CD14-positive monocyte (primary cell): ENCODE measurements around the gene SOX5. TPM values are rescaled to one million over a fixed set of nuclear protein-coding genes. Genes with fewer than 3 reads are reported as not detected.
"Not testable (repeated sequence)": the region's sequence is repeated elsewhere in the genome, so short reads cannot be mapped to it uniquely, and the experiment has no call there.

Source experiments
- DNase-seq, 3 donors: peaks; one replicate each; pipeline ENCODE4 v3.0.0-alpha.2; 2011 to 2022
- H2AFZ ChIP-seq: 2 replicates; pipeline ENCODE4 v1.6.0; 2012; ENCODE audit warnings: mild to moderate bottlenecking, low read depth, low read length, inconsistent platforms; ENCODE audit not compliant: insufficient read depth, poor library complexity, severe bottlenecking
- H3K27ac ChIP-seq, 2 donors: 1 replicate in 1 of 2; 2 replicates in 1 of 2; pipeline ENCODE4 v1.5.1; 2012 to 2013; ENCODE audit warnings: low read length in 2 of 2, control low read depth in 1 of 2, inconsistent platforms in 1 of 2, low read depth in 1 of 2, mild to moderate bottlenecking in 1 of 2
- H3K27me3 ChIP-seq, 2 donors: one replicate each; pipeline versions ENCODE4 v1.6.0 to v1.6.1; 2011 to 2013; ENCODE audit warnings: low read length in 2 of 2; ENCODE audit not compliant: control insufficient read depth in 2 of 2, insufficient read depth in 2 of 2
- H3K36me3 ChIP-seq, 2 donors: replicated peaks in 1 of 2; 1 replicate in 1 of 2; 2 replicates in 1 of 2; pipeline versions ENCODE4 v1.5.1 to v1.6.1; 2012 to 2013; ENCODE audit warnings: low read length in 2 of 2, control low read depth in 1 of 2, inconsistent platforms in 1 of 2, mild to moderate bottlenecking in 1 of 2; ENCODE audit not compliant: insufficient read depth in 2 of 2, control insufficient read depth in 1 of 2
- H3K4me1 ChIP-seq, 2 donors: 1 replicate in 1 of 2; 2 replicates in 1 of 2; pipeline versions ENCODE4 v1.5.1 to v1.6.1; 2012 to 2013; ENCODE audit warnings: low read length in 2 of 2, control low read depth in 1 of 2, inconsistent platforms in 1 of 2, mild to moderate bottlenecking in 1 of 2, moderate library complexity in 1 of 2; ENCODE audit not compliant: insufficient read depth in 2 of 2, control insufficient read depth in 1 of 2
- H3K4me2 ChIP-seq: replicated peaks from 2 replicates; pipeline ENCODE3; 2012; ENCODE audit warnings: low read length, moderate library complexity, mild to moderate bottlenecking; ENCODE audit not compliant: poor library complexity, severe bottlenecking; ENCODE audit errors: extremely low read depth
- H3K4me3 ChIP-seq, 3 experiments: fragments of 200-600 bp in 1 of 3; sonication (generic) in 1 of 3; replicated peaks in 1 of 3; 1 replicate in 2 of 3; 2 replicates in 1 of 3; pipeline ENCODE4 v1.5.1; 2011 to 2013; ENCODE audit warnings: low read length in 3 of 3, mild to moderate bottlenecking in 3 of 3, control low read depth in 2 of 3, low read depth in 2 of 3, inconsistent platforms in 1 of 3, moderate library complexity in 1 of 3
- H3K79me2 ChIP-seq: 2 replicates; pipeline ENCODE4 v1.6.0; 2012; ENCODE audit warnings: mild to moderate bottlenecking, control low read depth, inconsistent platforms, low read length, moderate library complexity; ENCODE audit not compliant: insufficient read depth
- H3K9ac ChIP-seq: 2 replicates; pipeline ENCODE4 v1.6.0; 2017; ENCODE audit warnings: low read length, mild to moderate bottlenecking; ENCODE audit not compliant: insufficient read depth, poor library complexity, severe bottlenecking
- H3K9me3 ChIP-seq, 2 donors: replicated peaks in 1 of 2; 1 replicate in 1 of 2; 2 replicates in 1 of 2; pipeline versions ENCODE4 v1.5.1 to v1.6.1; 2012 to 2013; ENCODE audit warnings: low read length in 2 of 2, control low read depth in 1 of 2; ENCODE audit not compliant: control insufficient read depth in 1 of 2, insufficient read depth in 1 of 2
- H4K20me1 ChIP-seq: 2 replicates; pipeline ENCODE4 v1.6.0; 2012; ENCODE audit warnings: mild to moderate bottlenecking, low read length, control low read depth, moderate library complexity; ENCODE audit not compliant: insufficient read depth
- H3K27ac Mint-ChIP-seq, 7 donors: one replicate each; pipeline ENCODE4 v1.8.0; 2020; ENCODE audit warnings: mild to moderate bottlenecking in 7 of 7, mixed read lengths in 7 of 7, moderate library complexity in 6 of 7, inconsistent platforms in 2 of 7
- H3K27me3 Mint-ChIP-seq, 3 donors: one replicate each; pipeline ENCODE4 v1.8.0; 2021 to 2022; ENCODE audit warnings: low read depth in 3 of 3, mild to moderate bottlenecking in 3 of 3, mixed read lengths in 3 of 3, moderate library complexity in 3 of 3, inconsistent platforms in 1 of 3
- H3K36me3 Mint-ChIP-seq, 2 donors: one replicate each; pipeline ENCODE4 v1.8.0; 2020; ENCODE audit warnings: mixed read lengths in 2 of 2, inconsistent platforms in 1 of 2, mild to moderate bottlenecking in 1 of 2
- H3K4me1 Mint-ChIP-seq: one replicate; pipeline ENCODE4 v1.8.0; 2020; ENCODE audit warnings: mild to moderate bottlenecking, mixed read lengths
- H3K4me3 Mint-ChIP-seq, 2 donors: one replicate each; pipeline ENCODE4 v1.8.0; 2020; ENCODE audit warnings: mild to moderate bottlenecking in 2 of 2, mixed read lengths in 2 of 2, moderate library complexity in 1 of 2
- H3K9me3 Mint-ChIP-seq, 7 donors: one replicate each; pipeline ENCODE4 v1.8.0; 2020 to 2022; ENCODE audit warnings: mixed read lengths in 7 of 7, mild to moderate bottlenecking in 6 of 7, moderate library complexity in 6 of 7, inconsistent platforms in 2 of 7
- CTCF ChIP-seq: fragments of 200-600 bp; IDR thresholded peaks from one replicate; pipeline ENCODE4 v1.8.0; 2022; ENCODE audit warnings: antibody characterized with exemption, mild to moderate bottlenecking
- WGBS: methylation state at CpG from one replicate; pipeline ENCODE4 v1.1.5; 2013; ENCODE audit warnings: missing lambda C conversion rate; ENCODE audit not compliant: insufficient coverage; 5-methylcytosine and 5-hydroxymethylcytosine counted together
- intact Hi-C, 2 donors: fragments of 100-400 bp; cut with micrococcal nuclease; formaldehyde crosslinking; loops; one replicate each; pipeline versions ENCODE4 v1.15.0 to v1.15.1; 2023
- polyA plus RNA-seq, 3 donors: library from polyadenylated mRNA; depleted of rRNA in 1 of 3; unstranded in 2 of 3; stranded (reverse) in 1 of 3; fragments of 300-500 nt in 2 of 3; fragments of >200 nt in 1 of 3; fragmentation: Illumina TruSeq in 2 of 3; gene quantifications; 1 replicate in 2 of 3; 2 replicates in 1 of 3; pipeline ENCODE4 v1.2.3, GENCODE V29; 2012 to 2021

Gene SOX5
- polyA plus RNA-seq, 3 donors, result not detected

GRCh38 chr12:23830210-23830609 is 119.3 kb downstream of the SOX5 start:
- DNase-seq, result no peak
- no peak overlapping the region for H3K27ac Mint-ChIP-seq
- no peak overlapping the region for H3K4me3 Mint-ChIP-seq
- no peaks in the 10 kb centered on the region for H3K36me3 Mint-ChIP-seq
- Histone ChIP-seq H3K4me2 (no peak overlapping the region), H3K9ac (no peak overlapping the region), H4K20me1 (no peaks in the 10 kb centered on the region), H3K79me2 (no peaks in the 10 kb centered on the region), H2AFZ (no peak overlapping the region), H3K27me3 (no peaks in the 10 kb centered on the region), H3K4me3 (no peak overlapping the region), H3K27ac (no peak overlapping the region), H3K4me1 (no peaks in the 10 kb centered on the region), H3K9me3 (peaks cover 0 to 2% of the 10 kb centered on the region in 2 donors), H3K36me3 (no peaks in the 10 kb centered on the region)
- H3K27me3 Mint-ChIP-seq, result no peaks in the 10 kb centered on the region
- intact Hi-C loops, result no loop called here
- TF ChIP-seq CTCF, result no peak
- peaks cover 0 to 2% (median 0%) of the 10 kb centered on the region in 7 donors for H3K9me3 Mint-ChIP-seq
- no peaks in the 10 kb centered on the region for H3K4me1 Mint-ChIP-seq
- 89% methylated on average over 1 of the region's 2 CpGs for WGBS

- Histone ChIP-seq H3K9me3 (peaks cover 7 to 14% of the 10 kb centered on the region in 2 donors), H3K79me2 (no peaks in the 10 kb centered on the region), H3K27me3 (no peaks in the 10 kb centered on the region), H4K20me1 (no peaks in the 10 kb centered on the region), H2AFZ (no peak overlapping the region), H3K36me3 (no peaks in the 10 kb centered on the region), H3K4me2 (no peak overlapping the region), H3K4me1 (no peaks in the 10 kb centered on the region), H3K27ac (no peak overlapping the region), H3K9ac (no peak overlapping the region), H3K4me3 (no peak overlapping the region)
- Mint-ChIP-seq H3K36me3 (no peaks in the 10 kb centered on the region), H3K4me3 (no peak overlapping the region), H3K4me1 (no peaks in the 10 kb centered on the region), H3K27me3 (no peaks in the 10 kb centered on the region), H3K27ac (no peak overlapping the region), H3K9me3 (peaks cover 0 to 15% (median 6%) of the 10 kb centered on the region in 7 donors)
- intact Hi-C loops, result no loop called here
- no peak for DNase-seq
- 100% methylated on average over 1 of the region's 2 CpGs for WGBS
- TF ChIP-seq CTCF, result no peak
Observed at GRCh38 chr12:23827353-23827752, 122.1 kb downstream of the SOX5 start.

- intact Hi-C loops, H3K36me3 Mint-ChIP-seq, DNase-seq, H3K27ac ChIP-seq, H3K4me1 Mint-ChIP-seq, H3K4me3 ChIP-seq, H3K4me1 ChIP-seq, H3K4me3 Mint-ChIP-seq, H3K9ac ChIP-seq, H3K36me3 ChIP-seq, H2AFZ ChIP-seq, H3K27me3 ChIP-seq, H3K79me2 ChIP-seq, H4K20me1 ChIP-seq, H3K27me3 Mint-ChIP-seq, H3K4me2 ChIP-seq, H3K27ac Mint-ChIP-seq: not testable (repeated sequence)
- WGBS, result 98% methylated on average over 6 of the region's 11 CpGs
- peaks cover 7 to 14% of the 10 kb centered on the region in 2 donors for H3K9me3 ChIP-seq
- peaks cover 0 to 18% (median 10%) of the 10 kb centered on the region in 7 donors for H3K9me3 Mint-ChIP-seq
Observed at GRCh38 chr12:23825124-23825523, 124.3 kb downstream of the SOX5 start.
